Activated naive CD4-positive, alpha-beta T cell treated with anti-CD3 and anti-CD28 coated beads, Interleukin-2, amount 10 ng/mL, durations not matched to agents 7 days and 5 days (primary cell): ENCODE measurements around the gene FREM2.

ENCODE experiments used
- CTCF ChIA-PET: fragments of 350-600 bp; sonication (Branson Sonifier 250); formaldehyde crosslinking; loops from one replicate; lab custom pipeline; 2021; ENCODE audit warnings: antibody characterized with exemption; lab: Charles Lee
- DNase-seq: peaks from one replicate; pipeline ENCODE4 v3.0.0-alpha.2; 2020
- H3K27ac Mint-ChIP-seq: one replicate; pipeline ENCODE4 v1.8.0; 2021; ENCODE audit warnings: mild to moderate bottlenecking, moderate library complexity, mixed read lengths
- H3K27me3 Mint-ChIP-seq: one replicate; pipeline ENCODE4 v1.8.0; 2021; ENCODE audit warnings: mild to moderate bottlenecking, mixed read lengths
- H3K36me3 Mint-ChIP-seq: one replicate; pipeline ENCODE4 v1.8.0; 2021; ENCODE audit warnings: mixed read lengths
- H3K4me1 Mint-ChIP-seq: one replicate; pipeline ENCODE4 v1.8.0; 2021; ENCODE audit warnings: mixed read lengths
- H3K4me3 Mint-ChIP-seq: one replicate; pipeline ENCODE4 v1.8.0; 2021; ENCODE audit warnings: mild to moderate bottlenecking, moderate library complexity, mixed read lengths
- H3K9me3 Mint-ChIP-seq: one replicate; pipeline ENCODE4 v1.8.0; 2021; ENCODE audit warnings: mixed read lengths

Gene FREM2

GRCh38 chr13:38758277-38758676, 71.4 kb downstream of the FREM2 start:
- Mint-ChIP-seq H3K27ac (no peak overlapping the region), H3K4me3 (no peak overlapping the region), H3K4me1 (no peaks in the 10 kb centered on the region), H3K9me3 (no peaks in the 10 kb centered on the region), H3K27me3 (no peaks in the 10 kb centered on the region), H3K36me3 (no peaks in the 10 kb centered on the region)
- CTCF ChIA-PET, result no interaction called here
- no peak for DNase-seq

DNA sequence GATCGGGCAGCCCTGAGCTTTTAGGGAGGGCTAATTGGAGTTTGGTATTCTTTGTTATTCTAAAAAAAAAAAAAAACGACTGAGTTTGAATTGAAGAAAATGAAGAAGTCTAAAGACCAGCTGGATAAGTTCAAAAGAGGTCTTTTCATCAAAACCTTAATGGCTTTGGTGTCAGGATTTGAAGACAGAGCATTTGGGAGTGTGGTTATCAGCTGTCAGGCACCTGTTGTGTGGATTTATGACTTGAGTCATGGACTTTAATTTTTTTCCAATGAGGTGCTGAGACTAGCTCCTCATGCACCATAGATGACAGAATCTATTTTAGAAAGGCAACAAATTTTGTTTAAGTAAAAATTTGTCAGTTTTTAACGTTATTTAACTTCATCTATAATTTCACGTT, 72.5 kb downstream of the FREM2 start:
- Mint-ChIP-seq H3K9me3 (no peaks in the 10 kb centered on the region), H3K36me3 (no peaks in the 10 kb centered on the region)
- CTCF ChIA-PET, result no interaction called here

GRCh38 chr13:38763446-38764381, 76.8 kb downstream of the FREM2 start:
- Mint-ChIP-seq H3K9me3 (no peaks in the 10 kb centered on the region), H3K27ac (no peak overlapping the region), H3K4me1 (no peaks in the 10 kb centered on the region), H3K36me3 (no peaks in the 10 kb centered on the region), H3K4me3 (no peak overlapping the region), H3K27me3 (peaks cover 4% of the 10 kb centered on the region)
- no peak for DNase-seq
- CTCF ChIA-PET, result interaction anchor here (0.9 kb wide), 1 partner anchor 42 kb away, joined by 3 read pairs; no protein-coding TSS in a partner anchor

More for the DNA sequence above, 72.5 kb downstream of the FREM2 start:
- no peak for DNase-seq
- Mint-ChIP-seq H3K27me3 (peaks cover 4% of the 10 kb centered on the region), H3K4me3 (no peak overlapping the region), H3K27ac (no peak overlapping the region), H3K4me1 (no peaks in the 10 kb centered on the region)

DNA sequence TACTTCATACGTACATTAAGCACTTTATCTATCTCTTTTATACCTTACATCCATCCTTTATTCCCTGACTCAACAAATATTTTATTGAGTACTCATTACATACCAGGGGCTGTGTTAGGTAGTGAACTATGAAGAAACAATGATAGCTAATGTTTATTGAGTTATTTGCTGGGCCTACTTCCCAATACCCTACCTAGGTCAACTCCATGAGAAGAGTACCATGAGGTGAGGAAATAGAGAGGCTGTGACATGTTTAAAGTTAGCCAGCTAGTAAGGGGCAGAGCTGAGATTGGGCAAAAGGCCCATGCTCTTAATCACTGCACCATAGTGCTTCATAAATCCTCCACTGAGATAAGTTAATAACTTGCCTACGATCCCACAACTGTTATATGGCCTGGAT, 79.9 kb downstream of the FREM2 start:
- no peak for DNase-seq
- Mint-ChIP-seq H3K27me3 (peaks cover 4% of the 10 kb centered on the region), H3K4me1 (no peaks in the 10 kb centered on the region), H3K4me3 (no peak overlapping the region), H3K36me3 (no peaks in the 10 kb centered on the region), H3K9me3 (no peaks in the 10 kb centered on the region), H3K27ac (no peak overlapping the region)
- CTCF ChIA-PET, result interaction anchor here (1.1 kb wide), 1 partner anchor 21 kb away, joined by 3 read pairs; no protein-coding TSS in a partner anchor

- Mint-ChIP-seq H3K36me3 (no peaks in the 10 kb centered on the region), H3K9me3 (no peaks in the 10 kb centered on the region), H3K4me1 (no peaks in the 10 kb centered on the region), H3K27ac (no peak overlapping the region), H3K4me3 (no peak overlapping the region), H3K27me3 (peaks cover 4% of the 10 kb centered on the region)
- CTCF ChIA-PET, result no interaction called here
- no peak for DNase-seq
These were observed 80.8 kb downstream of the FREM2 start for GRCh38 chr13:38767506-38768265.

- no peak for DNase-seq
- H3K36me3 Mint-ChIP-seq, result no peaks in the 10 kb centered on the region
- no peak overlapping the region for H3K4me3 Mint-ChIP-seq
- H3K27ac Mint-ChIP-seq, result no peak overlapping the region
- CTCF ChIA-PET, result no interaction called here
- H3K9me3 Mint-ChIP-seq, result no peaks in the 10 kb centered on the region
- H3K4me1 Mint-ChIP-seq, result no peaks in the 10 kb centered on the region
- H3K27me3 Mint-ChIP-seq, result no peaks in the 10 kb centered on the region
These were observed 82.6 kb downstream of the FREM2 start for GRCh38 chr13:38769526-38769925.

- H3K27ac Mint-ChIP-seq, result no peak overlapping the region
- H3K36me3 Mint-ChIP-seq, result no peaks in the 10 kb centered on the region
- no peaks in the 10 kb centered on the region for H3K27me3 Mint-ChIP-seq
- CTCF ChIA-PET, result interaction anchor here (0.7 kb wide), 1 partner anchor 9 kb away, joined by 3 read pairs; no protein-coding TSS in a partner anchor
- no peak for DNase-seq
- no peaks in the 10 kb centered on the region for H3K4me1 Mint-ChIP-seq
- H3K9me3 Mint-ChIP-seq, result no peaks in the 10 kb centered on the region
- no peak overlapping the region for H3K4me3 Mint-ChIP-seq
These were observed 88.2 kb downstream of the FREM2 start for GRCh38 chr13:38775085-38775484.

- H3K36me3 Mint-ChIP-seq, result no peaks in the 10 kb centered on the region
- no peak for DNase-seq
- H3K4me1 Mint-ChIP-seq, result no peaks in the 10 kb centered on the region
- H3K9me3 Mint-ChIP-seq, result no peaks in the 10 kb centered on the region
- no peak overlapping the region for H3K27ac Mint-ChIP-seq
- CTCF ChIA-PET, result no interaction called here
- no peaks in the 10 kb centered on the region for H3K27me3 Mint-ChIP-seq
- no peak overlapping the region for H3K4me3 Mint-ChIP-seq
These were observed 90.7 kb downstream of the FREM2 start for GRCh38 chr13:38777347-38778119.

- H3K9me3 Mint-ChIP-seq, result no peaks in the 10 kb centered on the region
- no peaks in the 10 kb centered on the region for H3K27me3 Mint-ChIP-seq
- H3K36me3 Mint-ChIP-seq, result no peaks in the 10 kb centered on the region
- no peak overlapping the region for H3K4me3 Mint-ChIP-seq
- no peak for DNase-seq
- H3K27ac Mint-ChIP-seq, result no peak overlapping the region
- CTCF ChIA-PET, result no interaction called here
- H3K4me1 Mint-ChIP-seq, result no peaks in the 10 kb centered on the region
These were observed 94.7 kb downstream of the FREM2 start for GRCh38 chr13:38781539-38781938.

DNA sequence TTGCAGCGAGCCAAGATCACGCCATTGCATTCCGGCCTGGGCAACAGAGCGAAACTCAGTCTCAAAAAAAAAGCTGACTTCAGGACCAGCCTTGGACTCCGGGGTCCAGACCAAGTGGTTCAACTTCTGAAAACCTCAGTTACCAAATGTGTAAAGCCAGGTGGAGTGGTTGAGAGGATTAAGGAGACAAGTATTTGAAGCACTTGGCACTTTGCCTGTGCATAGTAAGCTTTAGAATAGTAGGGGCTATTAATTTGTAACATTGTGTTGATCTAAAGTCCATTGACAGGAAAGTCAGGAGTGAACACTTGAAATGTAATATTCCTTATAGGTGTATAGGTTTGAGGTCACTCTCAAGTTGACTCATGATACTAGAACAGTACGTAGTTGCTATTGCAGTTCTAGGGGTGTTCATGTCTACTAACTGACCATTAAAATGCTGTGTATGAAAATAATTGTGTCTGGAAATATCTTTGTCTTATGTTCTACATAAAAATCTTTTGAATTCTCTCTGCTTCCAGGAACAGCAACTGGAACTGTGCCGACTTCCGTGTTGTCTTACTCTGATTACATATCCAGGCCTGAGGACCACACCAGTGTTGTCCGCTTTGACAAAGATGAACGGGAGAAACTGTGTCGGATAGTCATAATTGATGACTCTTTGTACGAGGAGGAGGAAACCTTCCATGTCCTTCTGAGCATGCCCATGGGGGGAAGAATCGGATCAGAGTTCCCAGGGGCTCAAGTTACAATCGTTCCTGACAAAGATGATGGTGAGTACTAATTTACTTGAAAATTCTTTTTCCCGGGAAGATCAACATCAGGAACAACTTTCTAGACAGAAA, 97.4 kb downstream of the FREM2 start:
- no peak for DNase-seq
- Mint-ChIP-seq H3K36me3 (no peaks in the 10 kb centered on the region), H3K27ac (no peak overlapping the region)

GRCh38 chr13:38785042-38785441, 98.2 kb downstream of the FREM2 start:
- no peak for DNase-seq
- Mint-ChIP-seq H3K4me3 (no peak overlapping the region), H3K9me3 (no peaks in the 10 kb centered on the region), H3K4me1 (no peaks in the 10 kb centered on the region), H3K27ac (no peak overlapping the region), H3K27me3 (no peaks in the 10 kb centered on the region), H3K36me3 (no peaks in the 10 kb centered on the region)
- CTCF ChIA-PET, result no interaction called here

More for the DNA sequence above, 97.4 kb downstream of the FREM2 start:
- H3K4me3 Mint-ChIP-seq, result no peak overlapping the region
- no peaks in the 10 kb centered on the region for H3K4me1 Mint-ChIP-seq
- no peaks in the 10 kb centered on the region for H3K9me3 Mint-ChIP-seq
- H3K27me3 Mint-ChIP-seq, result no peaks in the 10 kb centered on the region
- CTCF ChIA-PET, result no interaction called here

DNA sequence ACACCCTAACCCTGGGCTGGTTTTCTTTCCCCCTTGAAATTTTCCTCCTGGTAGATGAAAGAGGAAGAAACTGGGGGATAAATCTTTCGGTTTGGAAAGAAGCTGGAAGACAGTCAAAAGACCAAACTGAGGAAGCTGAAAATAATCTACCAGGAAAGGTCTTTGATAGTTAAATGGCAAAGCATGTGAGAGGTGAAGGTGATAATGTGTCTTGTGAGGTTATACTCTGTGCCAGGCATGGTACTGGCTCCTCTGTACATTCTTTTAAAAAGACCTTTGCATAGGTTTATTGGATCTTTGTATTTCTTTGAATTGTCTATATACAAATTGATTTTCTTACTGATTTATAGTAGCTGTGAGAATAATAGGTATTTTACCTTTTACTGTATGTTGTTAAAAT, 98.6 kb downstream of the FREM2 start:
- no peak overlapping the region for H3K4me3 Mint-ChIP-seq
- no peak for DNase-seq
- no peaks in the 10 kb centered on the region for H3K9me3 Mint-ChIP-seq
- H3K27me3 Mint-ChIP-seq, result no peaks in the 10 kb centered on the region
- no peak overlapping the region for H3K27ac Mint-ChIP-seq
- CTCF ChIA-PET, result no interaction called here
- no peaks in the 10 kb centered on the region for H3K36me3 Mint-ChIP-seq
- no peaks in the 10 kb centered on the region for H3K4me1 Mint-ChIP-seq

DNA sequence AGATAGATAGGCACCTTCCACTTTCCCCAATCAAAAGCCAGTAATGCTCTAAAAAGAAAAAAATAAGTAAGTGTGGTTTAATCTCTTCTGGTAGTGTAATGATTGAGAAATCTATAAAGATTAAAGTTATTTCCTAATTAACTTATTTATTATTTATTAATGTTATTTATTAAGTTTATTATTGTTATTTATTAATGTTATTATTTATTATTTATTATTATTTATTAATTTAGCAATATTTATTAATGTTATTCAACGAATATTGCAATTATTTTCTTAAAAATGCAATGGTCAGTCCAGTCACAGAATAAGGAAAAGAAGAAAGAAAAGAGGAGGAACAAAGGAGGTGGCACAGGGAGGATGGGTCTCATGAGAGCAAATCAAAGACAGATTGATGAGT, 100.7 kb downstream of the FREM2 start:
- Mint-ChIP-seq H3K27me3 (no peaks in the 10 kb centered on the region), H3K27ac (no peak overlapping the region), H3K36me3 (no peaks in the 10 kb centered on the region), H3K9me3 (no peaks in the 10 kb centered on the region), H3K4me3 (no peak overlapping the region), H3K4me1 (no peaks in the 10 kb centered on the region)
- no peak for DNase-seq
- CTCF ChIA-PET, result no interaction called here
